Liver (tissue), 3 donors: ENCODE measurements around the gene PRIMPOL.

ENCODE experiments used
- EGR1 ChIP-seq, 2 donors: IDR thresholded peaks; 2 replicates each; pipeline ENCODE4 v1.6.1; 2016 to 2018; ENCODE audit warnings: antibody characterized with exemption in 2 of 2, low read depth in 2 of 2
- FOXA1 ChIP-seq: IDR thresholded peaks from 2 replicates; pipeline ENCODE4 v1.6.1; 2016; ENCODE audit warnings: antibody characterized with exemption
- GABPA ChIP-seq, 2 donors: IDR thresholded peaks in 1 of 2; conservative IDR thresholded peaks in 1 of 2; 2 replicates each; pipeline ENCODE4 v1.6.1; 2016; ENCODE audit warnings: antibody characterized with exemption in 2 of 2, mild to moderate bottlenecking in 1 of 2, moderate library complexity in 1 of 2
- HNF4G ChIP-seq: IDR thresholded peaks from 2 replicates; pipeline ENCODE4 v1.6.1; 2016; ENCODE audit warnings: antibody characterized with exemption
- JUND ChIP-seq, 2 donors: IDR thresholded peaks; 2 replicates each; pipeline ENCODE4 v1.6.1; 2016; ENCODE audit warnings: antibody characterized with exemption in 2 of 2
- RAD21 ChIP-seq, 2 donors: IDR thresholded peaks; 2 replicates each; pipeline ENCODE4 v1.6.1; 2016; ENCODE audit warnings: antibody characterized with exemption in 2 of 2, mild to moderate bottlenecking in 2 of 2
- RXRA ChIP-seq, 2 donors: IDR thresholded peaks; 2 replicates each; pipeline ENCODE4 v1.6.1; 2017 to 2018; ENCODE audit warnings: antibody characterized with exemption in 2 of 2, mild to moderate bottlenecking in 1 of 2
- TAF1 ChIP-seq: conservative IDR thresholded peaks from 2 replicates; pipeline ENCODE4 v1.6.1; 2016; ENCODE audit warnings: antibody characterized with exemption, mild to moderate bottlenecking
- YY1 ChIP-seq: IDR thresholded peaks from 2 replicates; pipeline ENCODE4 v1.6.1; 2016; ENCODE audit warnings: antibody characterized with exemption, mild to moderate bottlenecking
- TF ChIP-seq, protein P1 (sequence below): IDR thresholded peaks from 2 replicates; pipeline ENCODE4 v1.6.1; 2016; ENCODE audit warnings: antibody characterized with exemption
- TF ChIP-seq, protein P2 (sequence below): fragments of 150-350 bp; IDR thresholded peaks from 2 replicates; pipeline ENCODE4 v1.5.1; 2017; ENCODE audit warnings: improper control_type of control experiment, low read depth, low read length; ENCODE audit not compliant: missing input control
- TF ChIP-seq, protein P3 (sequence below): IDR thresholded peaks from 2 replicates; pipeline ENCODE4 v1.6.1; 2016; ENCODE audit warnings: antibody characterized with exemption
- TF ChIP-seq, protein P4 (sequence below): IDR thresholded peaks from 2 replicates; pipeline ENCODE4 v1.6.1; 2016; ENCODE audit warnings: antibody characterized with exemption
- TF ChIP-seq, protein P5 (sequence below): IDR thresholded peaks from 2 replicates; pipeline ENCODE4 v1.6.1; 2016; ENCODE audit warnings: antibody characterized with exemption, mild to moderate bottlenecking
- donor health status: healthy.
- donor health status: healthy.

DNA sequence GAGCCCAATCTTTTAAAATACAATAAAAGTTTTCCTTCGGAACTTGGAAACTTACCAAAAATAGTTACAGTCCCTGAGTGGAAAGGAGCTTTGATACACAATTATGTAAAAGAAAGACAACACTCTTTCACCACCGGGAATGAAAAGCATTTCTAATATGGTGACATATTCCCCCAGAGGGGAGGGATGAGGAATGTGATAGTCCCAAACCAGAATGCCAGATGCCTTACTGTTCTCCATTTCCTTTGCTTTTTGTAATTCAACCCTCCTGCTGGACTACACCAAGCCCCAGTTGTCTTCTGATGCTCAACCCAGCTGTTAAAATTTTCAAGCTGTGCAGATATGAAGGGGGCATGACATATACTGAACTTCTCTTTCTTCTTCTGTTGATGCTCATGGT, 4.1 kb downstream of the PRIMPOL start:
- TF ChIP-seq TAF1 (no peak), HNF4G (no peak), JUND (IDR thresholded peaks at IDR 0.05) (no peak), RAD21 (IDR thresholded peaks at IDR 0.05) (no peak), YY1 (no peak), EGR1 (IDR thresholded peaks at IDR 0.05; ENCODE audit: low read depth in 2 of 2) (no peak), FOXA1 (no peak), RXRA (IDR thresholded peaks at IDR 0.05) (no peak), GABPA (IDR thresholded peaks at IDR 0.05 in 1 of 2, conservative IDR thresholded peaks at IDR 0.05 in 1 of 2) (no peak)
- TF ChIP-seq, protein P1, sequence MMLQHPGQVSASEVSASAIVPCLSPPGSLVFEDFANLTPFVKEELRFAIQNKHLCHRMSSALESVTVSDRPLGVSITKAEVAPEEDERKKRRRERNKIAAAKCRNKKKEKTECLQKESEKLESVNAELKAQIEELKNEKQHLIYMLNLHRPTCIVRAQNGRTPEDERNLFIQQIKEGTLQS = no peak
- TF ChIP-seq, protein P2, sequence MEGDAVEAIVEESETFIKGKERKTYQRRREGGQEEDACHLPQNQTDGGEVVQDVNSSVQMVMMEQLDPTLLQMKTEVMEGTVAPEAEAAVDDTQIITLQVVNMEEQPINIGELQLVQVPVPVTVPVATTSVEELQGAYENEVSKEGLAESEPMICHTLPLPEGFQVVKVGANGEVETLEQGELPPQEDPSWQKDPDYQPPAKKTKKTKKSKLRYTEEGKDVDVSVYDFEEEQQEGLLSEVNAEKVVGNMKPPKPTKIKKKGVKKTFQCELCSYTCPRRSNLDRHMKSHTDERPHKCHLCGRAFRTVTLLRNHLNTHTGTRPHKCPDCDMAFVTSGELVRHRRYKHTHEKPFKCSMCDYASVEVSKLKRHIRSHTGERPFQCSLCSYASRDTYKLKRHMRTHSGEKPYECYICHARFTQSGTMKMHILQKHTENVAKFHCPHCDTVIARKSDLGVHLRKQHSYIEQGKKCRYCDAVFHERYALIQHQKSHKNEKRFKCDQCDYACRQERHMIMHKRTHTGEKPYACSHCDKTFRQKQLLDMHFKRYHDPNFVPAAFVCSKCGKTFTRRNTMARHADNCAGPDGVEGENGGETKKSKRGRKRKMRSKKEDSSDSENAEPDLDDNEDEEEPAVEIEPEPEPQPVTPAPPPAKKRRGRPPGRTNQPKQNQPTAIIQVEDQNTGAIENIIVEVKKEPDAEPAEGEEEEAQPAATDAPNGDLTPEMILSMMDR = no peak
- TF ChIP-seq, protein P3, sequence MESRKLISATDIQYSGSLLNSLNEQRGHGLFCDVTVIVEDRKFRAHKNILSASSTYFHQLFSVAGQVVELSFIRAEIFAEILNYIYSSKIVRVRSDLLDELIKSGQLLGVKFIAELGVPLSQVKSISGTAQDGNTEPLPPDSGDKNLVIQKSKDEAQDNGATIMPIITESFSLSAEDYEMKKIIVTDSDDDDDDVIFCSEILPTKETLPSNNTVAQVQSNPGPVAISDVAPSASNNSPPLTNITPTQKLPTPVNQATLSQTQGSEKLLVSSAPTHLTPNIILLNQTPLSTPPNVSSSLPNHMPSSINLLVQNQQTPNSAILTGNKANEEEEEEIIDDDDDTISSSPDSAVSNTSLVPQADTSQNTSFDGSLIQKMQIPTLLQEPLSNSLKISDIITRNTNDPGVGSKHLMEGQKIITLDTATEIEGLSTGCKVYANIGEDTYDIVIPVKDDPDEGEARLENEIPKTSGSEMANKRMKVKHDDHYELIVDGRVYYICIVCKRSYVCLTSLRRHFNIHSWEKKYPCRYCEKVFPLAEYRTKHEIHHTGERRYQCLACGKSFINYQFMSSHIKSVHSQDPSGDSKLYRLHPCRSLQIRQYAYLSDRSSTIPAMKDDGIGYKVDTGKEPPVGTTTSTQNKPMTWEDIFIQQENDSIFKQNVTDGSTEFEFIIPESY = no peak
- TF ChIP-seq, protein P4, sequence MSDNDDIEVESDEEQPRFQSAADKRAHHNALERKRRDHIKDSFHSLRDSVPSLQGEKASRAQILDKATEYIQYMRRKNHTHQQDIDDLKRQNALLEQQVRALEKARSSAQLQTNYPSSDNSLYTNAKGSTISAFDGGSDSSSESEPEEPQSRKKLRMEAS = no peak
- TF ChIP-seq, protein P5, sequence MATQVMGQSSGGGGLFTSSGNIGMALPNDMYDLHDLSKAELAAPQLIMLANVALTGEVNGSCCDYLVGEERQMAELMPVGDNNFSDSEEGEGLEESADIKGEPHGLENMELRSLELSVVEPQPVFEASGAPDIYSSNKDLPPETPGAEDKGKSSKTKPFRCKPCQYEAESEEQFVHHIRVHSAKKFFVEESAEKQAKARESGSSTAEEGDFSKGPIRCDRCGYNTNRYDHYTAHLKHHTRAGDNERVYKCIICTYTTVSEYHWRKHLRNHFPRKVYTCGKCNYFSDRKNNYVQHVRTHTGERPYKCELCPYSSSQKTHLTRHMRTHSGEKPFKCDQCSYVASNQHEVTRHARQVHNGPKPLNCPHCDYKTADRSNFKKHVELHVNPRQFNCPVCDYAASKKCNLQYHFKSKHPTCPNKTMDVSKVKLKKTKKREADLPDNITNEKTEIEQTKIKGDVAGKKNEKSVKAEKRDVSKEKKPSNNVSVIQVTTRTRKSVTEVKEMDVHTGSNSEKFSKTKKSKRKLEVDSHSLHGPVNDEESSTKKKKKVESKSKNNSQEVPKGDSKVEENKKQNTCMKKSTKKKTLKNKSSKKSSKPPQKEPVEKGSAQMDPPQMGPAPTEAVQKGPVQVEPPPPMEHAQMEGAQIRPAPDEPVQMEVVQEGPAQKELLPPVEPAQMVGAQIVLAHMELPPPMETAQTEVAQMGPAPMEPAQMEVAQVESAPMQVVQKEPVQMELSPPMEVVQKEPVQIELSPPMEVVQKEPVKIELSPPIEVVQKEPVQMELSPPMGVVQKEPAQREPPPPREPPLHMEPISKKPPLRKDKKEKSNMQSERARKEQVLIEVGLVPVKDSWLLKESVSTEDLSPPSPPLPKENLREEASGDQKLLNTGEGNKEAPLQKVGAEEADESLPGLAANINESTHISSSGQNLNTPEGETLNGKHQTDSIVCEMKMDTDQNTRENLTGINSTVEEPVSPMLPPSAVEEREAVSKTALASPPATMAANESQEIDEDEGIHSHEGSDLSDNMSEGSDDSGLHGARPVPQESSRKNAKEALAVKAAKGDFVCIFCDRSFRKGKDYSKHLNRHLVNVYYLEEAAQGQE = no peak
